GM19455 (cell line): ENCODE results near the gene ASF1A.

ENCODE experiments used
- ATAC-seq: cut with Tn5 transposase; IDR thresholded peaks from one replicate; pipeline ENCODE4 v1.9.1; 2021; ENCODE audit not compliant: unreplicated experiment

The ASF1A gene

GRCh38 chr6:118912646-118913045, 18.7 kb downstream of the ASF1A start:
- ATAC-seq: no peak

DNA sequence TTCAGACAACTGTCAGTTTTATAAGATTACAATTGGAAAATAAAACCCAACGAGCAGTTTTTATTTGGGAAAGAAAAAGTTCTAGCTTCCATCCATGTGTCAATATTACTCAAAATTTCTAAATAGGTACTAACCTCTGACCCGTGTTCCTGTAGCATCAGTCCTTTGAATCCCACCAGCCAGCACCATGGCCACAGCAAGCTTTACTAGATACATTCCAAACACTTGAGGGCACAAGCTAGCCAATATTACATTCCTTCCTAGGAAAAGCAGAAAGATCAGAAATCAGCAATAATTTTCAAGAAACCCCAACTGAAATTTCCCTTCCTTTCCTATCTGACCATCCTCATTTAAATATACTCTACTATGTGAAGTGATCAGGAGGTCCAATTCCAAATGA, 19.2 kb downstream of the ASF1A start:
- ATAC-seq: no peak

DNA sequence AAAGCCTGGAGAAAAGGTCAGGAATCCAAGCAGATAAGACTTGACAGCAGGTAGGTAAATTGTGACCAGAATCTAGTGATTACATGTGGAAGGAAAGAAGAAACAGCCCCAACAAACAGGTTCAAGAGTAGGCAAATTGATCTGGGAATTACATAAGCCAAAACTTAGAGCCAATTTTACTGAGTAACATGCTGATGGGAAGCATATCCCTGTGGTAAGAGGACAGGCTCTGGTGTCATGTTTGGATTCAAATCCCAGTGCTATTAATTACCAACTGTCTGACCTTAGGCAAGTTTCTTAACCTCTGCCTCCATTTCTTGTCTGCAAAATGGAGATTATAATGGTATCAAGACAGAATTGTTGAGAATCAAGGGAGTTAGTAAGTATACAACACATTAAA, 20.6 kb downstream of the ASF1A start:
- ATAC-seq: no peak

GRCh38 chr6:118917546-118918328, 23.8 kb downstream of the ASF1A start:
- ATAC-seq: no peak

GRCh38 chr6:118918329-118918725, 24.4 kb downstream of the ASF1A start:
- no peak for ATAC-seq

GRCh38 chr6:118921084-118921483, 27.1 kb downstream of the ASF1A start:
- ATAC-seq: no peak

GRCh38 chr6:118923035-118923434, 29.1 kb downstream of the ASF1A start:
- ATAC-seq: no peak

DNA sequence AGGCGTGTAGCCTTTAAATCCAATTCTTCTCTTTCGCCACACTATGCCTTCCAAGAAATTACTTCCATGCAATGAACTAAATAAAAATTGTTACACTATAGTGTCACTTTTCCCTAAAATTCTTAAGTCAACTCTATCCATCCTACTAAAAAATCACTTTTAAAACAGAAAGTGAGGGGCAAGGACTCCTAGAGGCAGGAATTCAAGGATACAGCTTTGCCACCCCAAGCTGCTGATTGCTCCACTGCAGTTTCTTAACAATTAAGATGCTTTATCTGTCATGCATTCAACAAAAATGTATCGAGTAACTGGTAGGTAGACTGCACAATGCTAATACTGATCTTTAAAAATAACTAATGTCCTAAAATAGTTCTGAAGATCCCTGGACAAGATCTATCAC, 36.7 kb downstream of the ASF1A start:
- ATAC-seq: no peak

DNA sequence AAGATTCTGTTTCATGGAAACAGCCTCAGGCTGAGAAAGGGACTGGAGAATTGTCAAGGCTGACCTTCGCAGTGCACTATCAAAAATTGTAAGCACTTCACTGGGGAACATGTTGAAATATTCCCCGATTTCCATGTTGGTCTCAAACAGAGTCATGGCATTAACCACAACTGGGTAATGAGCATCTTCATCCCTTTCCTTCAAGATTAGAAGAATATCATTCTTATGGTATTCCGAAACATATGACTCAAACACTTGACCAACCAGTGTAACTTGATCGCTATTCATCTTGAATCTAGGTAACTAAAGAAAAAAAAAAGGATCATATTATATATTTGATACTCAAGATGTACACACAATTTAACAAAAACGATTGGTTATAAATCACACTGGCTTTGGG, 37.5 kb downstream of the ASF1A start:
- no peak for ATAC-seq

- ATAC-seq: no peak
Observed at GRCh38 chr6:118932421-118932820, 38.5 kb downstream of the ASF1A start.

DNA sequence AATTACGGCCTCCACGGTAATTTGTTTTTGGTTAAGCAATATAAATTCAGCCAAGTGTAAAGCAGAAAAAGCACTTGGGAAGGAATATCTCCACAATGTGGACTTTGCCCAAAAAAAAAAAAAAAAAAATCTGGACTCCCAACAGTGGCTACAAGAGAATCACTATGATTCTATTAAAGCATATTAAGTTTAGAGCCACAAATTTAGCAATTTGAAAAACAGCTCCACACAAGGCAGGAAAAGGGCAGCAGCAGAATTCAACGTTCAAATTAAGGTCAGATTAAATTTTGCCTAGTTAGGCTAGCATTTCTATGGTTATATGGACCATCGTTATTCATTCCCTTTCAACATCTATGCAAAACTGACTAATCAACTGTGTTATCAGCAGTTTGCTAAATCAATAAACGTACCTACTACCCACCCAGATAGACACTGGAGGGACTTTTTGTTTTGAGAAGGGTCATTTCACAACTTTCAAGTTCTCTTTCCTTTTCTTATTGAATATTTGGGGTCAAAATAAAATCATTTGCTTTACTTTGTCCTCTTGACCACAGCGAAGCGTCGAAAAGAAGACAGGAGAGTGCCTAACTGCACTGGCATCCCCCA, 40.0 kb downstream of the ASF1A start:
- ATAC-seq: peak; percentile 4

DNA sequence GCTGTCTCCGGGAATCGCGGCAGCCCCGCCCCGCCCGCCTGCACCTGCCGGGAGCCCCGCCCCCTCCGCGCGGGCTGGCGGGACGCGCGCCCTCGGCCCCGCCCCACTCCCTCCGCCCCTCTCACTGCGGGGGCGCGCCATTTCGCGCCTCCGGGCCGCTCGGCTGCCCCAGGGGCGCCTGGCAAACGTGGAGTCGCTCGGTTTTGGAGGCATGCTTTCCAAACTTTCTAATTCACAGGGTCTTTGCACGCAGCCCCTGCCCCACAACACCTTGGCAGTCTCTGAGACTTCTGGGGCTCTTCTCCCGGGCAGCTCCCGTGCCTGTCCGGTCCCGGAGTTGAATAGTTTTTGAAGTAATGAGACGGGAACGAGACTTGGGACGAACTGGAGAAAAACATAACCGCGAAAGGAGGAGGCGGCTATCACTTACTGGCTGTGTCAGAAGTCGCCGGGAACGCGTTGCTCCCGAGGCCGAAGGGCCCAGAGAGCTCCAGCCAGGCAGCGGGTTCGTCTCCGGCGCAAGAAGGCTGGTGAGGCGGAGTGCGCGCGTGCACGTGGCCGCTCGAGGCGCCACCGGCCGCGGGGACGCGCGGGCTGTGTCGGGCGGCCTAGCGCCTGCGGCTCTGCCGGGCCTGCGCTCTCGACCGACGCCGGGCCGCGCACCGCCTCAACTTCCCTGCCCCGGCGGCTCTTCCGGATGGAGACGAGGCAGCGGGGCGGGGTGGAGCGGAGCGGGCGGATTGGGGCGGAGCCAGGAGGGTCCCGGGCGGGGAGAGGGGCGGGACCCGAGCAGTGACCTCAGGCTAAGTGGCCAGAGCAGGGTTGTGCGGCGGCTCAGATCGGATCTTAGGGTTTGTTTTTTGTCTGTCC, 40.7 kb downstream of the ASF1A start, which contains the start of gene MCM9:
Gene MCM9, minus strand, starts transcription at position 699 of the 870 bp plus-strand sequence. CDS start 3,436 bp downstream, outside the sequence.
- ATAC-seq: peak; percentile 91

- ATAC-seq: peak; percentile 13
Observed at GRCh38 chr6:118935331-118935668, 41.3 kb downstream of the ASF1A start.

DNA sequence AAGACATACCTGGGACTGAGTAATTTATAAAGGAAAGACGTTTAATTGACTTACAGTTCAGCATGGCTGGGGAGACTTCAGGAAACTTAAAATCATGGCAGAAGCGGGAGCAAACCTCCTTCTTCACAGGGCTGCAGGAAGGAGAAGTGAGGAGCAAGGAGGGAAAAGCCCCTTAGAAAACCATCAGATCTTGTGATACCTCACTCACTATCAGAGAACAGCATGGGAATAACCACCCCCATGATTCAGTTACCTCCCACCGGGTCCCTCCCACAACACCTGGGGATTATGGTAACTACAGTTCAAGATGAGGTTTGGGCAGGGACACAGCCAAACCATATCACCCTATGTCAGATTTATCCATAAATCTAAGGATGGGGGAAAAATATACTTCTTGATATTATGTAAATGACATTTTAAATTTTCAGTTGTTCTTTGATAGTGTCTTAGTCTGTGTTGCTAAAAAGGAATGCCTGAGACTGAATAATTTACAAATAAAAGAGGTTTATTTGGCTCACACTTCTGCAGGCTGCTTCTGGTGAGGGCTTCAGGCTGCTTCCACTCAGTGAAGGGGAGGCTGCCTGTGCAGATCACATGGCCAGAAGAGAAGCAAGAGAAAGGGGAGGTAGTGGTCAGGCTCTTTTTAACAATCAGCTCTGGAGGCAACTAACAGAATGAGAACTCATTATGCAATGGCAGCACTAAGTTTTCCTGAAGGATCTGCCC, 42.2 kb downstream of the ASF1A start:
- no peak for ATAC-seq

DNA sequence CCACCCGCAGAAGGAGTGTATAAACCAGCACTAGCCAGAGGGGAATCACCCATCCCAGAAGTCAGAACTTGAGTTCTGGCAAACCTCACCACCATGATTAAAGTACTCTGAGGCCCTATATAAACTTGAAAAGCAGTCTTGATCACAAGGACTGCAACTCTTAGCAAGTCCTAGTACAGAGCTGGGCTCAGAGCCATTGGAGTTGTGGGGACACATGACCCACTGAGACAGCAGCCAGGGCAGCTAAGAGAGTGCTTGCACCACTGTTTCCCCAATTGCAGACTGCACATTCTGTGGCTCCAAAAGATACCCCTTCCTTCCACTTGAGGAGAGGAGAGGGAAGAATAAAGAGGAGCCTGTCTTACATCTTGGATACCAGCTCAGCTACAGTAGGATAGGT, 45.7 kb downstream of the ASF1A start:
- no peak for ATAC-seq

DNA sequence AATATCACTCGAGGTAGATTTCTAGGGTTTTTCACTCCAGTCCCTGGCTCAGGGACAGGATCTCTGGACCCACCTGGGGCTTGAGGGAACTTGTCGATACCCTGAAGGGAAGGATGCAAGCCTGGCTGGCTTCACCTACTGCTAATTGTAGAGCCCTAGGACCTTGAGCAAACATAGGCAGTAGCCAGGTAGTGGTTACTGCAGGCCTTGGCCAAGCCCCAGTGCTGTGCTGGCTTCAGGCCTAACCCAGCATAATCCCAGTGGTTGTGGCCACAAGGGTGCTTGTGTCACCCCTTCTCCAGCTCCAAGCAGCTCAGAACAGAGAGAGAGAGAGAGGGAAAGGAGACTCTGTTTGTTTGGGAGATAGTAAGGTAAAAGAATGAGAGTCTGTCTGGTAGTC, 46.8 kb downstream of the ASF1A start:
- no peak for ATAC-seq

DNA sequence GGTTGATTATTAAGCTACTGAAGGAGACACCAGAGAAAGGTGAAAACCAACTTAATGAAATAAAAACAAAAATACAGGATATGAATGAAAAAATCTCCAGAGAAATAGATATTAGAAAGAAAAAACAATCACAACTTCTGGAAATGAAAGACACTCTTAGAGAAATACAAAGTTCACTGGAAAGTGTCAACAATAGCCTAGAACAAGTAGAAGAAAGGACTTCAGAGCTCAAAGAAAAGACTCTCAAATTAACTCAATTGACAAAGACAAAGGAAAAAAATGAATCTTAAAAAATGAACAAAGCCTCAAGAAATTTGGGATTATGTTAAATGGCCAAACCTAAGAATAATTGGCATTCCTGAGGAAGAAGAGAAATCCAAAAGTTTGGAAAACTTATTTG, 51.3 kb downstream of the ASF1A start:
- no peak for ATAC-seq

DNA sequence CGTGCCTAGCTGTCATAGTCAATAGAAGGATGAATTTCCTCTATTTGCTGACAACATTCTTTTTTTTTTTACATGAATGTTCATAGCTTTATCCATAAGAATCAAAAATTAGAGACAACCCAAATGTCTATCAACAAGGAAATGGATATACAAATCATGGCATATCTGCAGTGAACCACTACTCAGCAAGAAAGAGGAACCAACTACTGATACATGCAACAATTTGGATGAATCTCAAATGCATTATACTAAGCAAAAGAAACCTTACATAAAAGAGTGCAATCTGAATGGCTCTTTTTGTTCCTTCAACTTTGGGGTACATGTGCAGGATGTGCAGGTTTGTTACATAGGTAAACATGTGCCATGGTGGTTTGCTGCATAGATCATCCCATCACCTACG, 58.7 kb downstream of the ASF1A start:
- no peak for ATAC-seq

- ATAC-seq: no peak
Observed at GRCh38 chr6:118953391-118953790, 59.4 kb downstream of the ASF1A start.
